ENCODE results near the gene TJP3.

Gene TJP3

GRCh38 chr19:3785451-3785937 is 77.3 kb downstream of the TJP3 start:
- no peak for DNase-seq (ENCODE audit: low read depth)
- no peak overlapping the region for H3K4me3 ChIP-seq (ENCODE audit: control insufficient read depth, low read depth, low read length)
- no peak for TF ChIP-seq CTCF (conservative IDR thresholded peaks at IDR 0.05; ENCODE audit: control insufficient read depth, insufficient read depth, low read depth, low read length)

- no peak for DNase-seq (ENCODE audit: low read depth)
- no peak within 1 kb of the TSS for H3K4me3 ChIP-seq (ENCODE audit: control insufficient read depth, low read depth, low read length)
- no peak for TF ChIP-seq CTCF (conservative IDR thresholded peaks at IDR 0.05; ENCODE audit: control insufficient read depth, insufficient read depth, low read depth, low read length)
These were observed 78.0 kb downstream of the TJP3 start, which contains the start of gene MATK for GRCh38 chr19:3785938-3786824. Gene MATK, minus strand, starts transcription at chr19:3786381. Its CDS starts 1,246 bp downstream, at chr19:3785135.

- no peak for DNase-seq (ENCODE audit: low read depth)
- no peak for TF ChIP-seq CTCF (conservative IDR thresholded peaks at IDR 0.05; ENCODE audit: control insufficient read depth, insufficient read depth, low read depth, low read length)
- no peak overlapping the region for H3K4me3 ChIP-seq (ENCODE audit: control insufficient read depth, low read depth, low read length)
These were observed 81.0 kb downstream of the TJP3 start for GRCh38 chr19:3788996-3789778.

GRCh38 chr19:3790209-3790734 is 82.1 kb downstream of the TJP3 start:
- H3K4me3 ChIP-seq (ENCODE audit: control insufficient read depth, low read depth, low read length) = no peak overlapping the region
- DNase-seq (ENCODE audit: low read depth) = no peak
- no peak for TF ChIP-seq CTCF (conservative IDR thresholded peaks at IDR 0.05; ENCODE audit: control insufficient read depth, insufficient read depth, low read depth, low read length)

- no peak for TF ChIP-seq CTCF (conservative IDR thresholded peaks at IDR 0.05; ENCODE audit: control insufficient read depth, insufficient read depth, low read depth, low read length)
- no peak overlapping the region for H3K4me3 ChIP-seq (ENCODE audit: control insufficient read depth, low read depth, low read length)
- DNase-seq (ENCODE audit: low read depth) = no peak
These were observed 82.8 kb downstream of the TJP3 start for GRCh38 chr19:3790941-3791340.

GRCh38 chr19:3792114-3792513 is 83.9 kb downstream of the TJP3 start:
- no peak for TF ChIP-seq CTCF (conservative IDR thresholded peaks at IDR 0.05; ENCODE audit: control insufficient read depth, insufficient read depth, low read depth, low read length)
- no peak overlapping the region for H3K4me3 ChIP-seq (ENCODE audit: control insufficient read depth, low read depth, low read length)
- no peak for DNase-seq (ENCODE audit: low read depth)
